GM12878 (cell line): ENCODE data around the gene PRRT1. TPM values are rescaled to one million over a fixed set of nuclear protein-coding genes. Genes with fewer than 3 reads are reported as not detected.

ENCODE experiments used
- ATAC-seq: fragments of 200-7000 bp; cut with Tn5 transposase; 3 replicates; pipeline ENCODE4 v1.9.1; 2020; ENCODE audit warnings: mild to moderate bottlenecking, moderate library complexity
- BruUV-seq: library from RNA; stranded (reverse); fragments of 400-500 nt; replicated peaks from 2 replicates; lab custom pipeline; 2021; lab: Mats Ljungman, UMichigan
- CTCF ChIA-PET: fragments of 300-600 bp; sonication (Branson Sonifier 250); formaldehyde crosslinking; extraction: SDS; loops from one replicate; lab custom pipeline; 2021; ENCODE audit warnings: inconsistent platforms; lab: Yijun Ruan, JAX
- POLR2A ChIA-PET: fragments of 350-600 bp; formaldehyde crosslinking; extraction: SDS; loops from one replicate; lab custom pipeline; 2021; ENCODE audit warnings: inconsistent platforms; lab: Charles Lee
- RAD21 ChIA-PET: fragments of 300-600 bp; sonication (Branson Sonifier 250); formaldehyde crosslinking; loops from one replicate; lab custom pipeline; 2023; ENCODE audit warnings: antibody characterized with exemption; ENCODE audit not compliant: unreplicated experiment; lab: Charles Lee
- SMC1A ChIA-PET: fragments of 300-600 bp; sonication (Branson Sonifier 250); formaldehyde crosslinking; loops from one replicate; lab custom pipeline; 2023; ENCODE audit not compliant: unreplicated experiment, uncharacterized antibody; lab: Charles Lee
- DNase-seq: peaks from one replicate; pipeline ENCODE4 v3.0.0-alpha.2; 2011; ENCODE audit warnings: low read depth, low spot score
- FAIRE-seq: peaks from 3 replicates; lab custom pipeline; 2011; peaks lifted over from hg19 to GRCh38; lab: Jason Lieb, UNC
- H2AFZ ChIP-seq: 2 replicates; pipeline ENCODE4 v1.6.0; 2011; ENCODE audit warnings: low read depth, low read length, control low read depth; ENCODE audit not compliant: control insufficient read depth
- H3K27ac ChIP-seq: 2 replicates; pipeline ENCODE4 v1.5.1; 2011; ENCODE audit warnings: control low read depth; ENCODE audit not compliant: control insufficient read depth, insufficient read depth
- H3K27me3 ChIP-seq, 2 experiments: replicated peaks in 1 of 2; 2 replicates each; pipeline versions ENCODE4 v1.6.0 to v1.6.1; 2011; ENCODE audit warnings: low read length in 1 of 2; ENCODE audit not compliant: control insufficient read depth in 2 of 2, insufficient read depth in 2 of 2
- H3K36me3 ChIP-seq, 2 experiments: 2 replicates each; pipeline ENCODE4 v1.5.1; 2011; ENCODE audit warnings: low read length in 1 of 2; ENCODE audit not compliant: control insufficient read depth in 2 of 2, insufficient read depth in 2 of 2
- H3K4me1 ChIP-seq: 2 replicates; pipeline ENCODE4 v1.6.1; 2011; ENCODE audit warnings: mild to moderate bottlenecking, low read length, moderate library complexity, mixed read lengths; ENCODE audit not compliant: control insufficient read depth, insufficient read depth
- H3K4me2 ChIP-seq: 2 replicates; pipeline ENCODE4 v1.6.0; 2011; ENCODE audit warnings: control low read depth; ENCODE audit not compliant: control insufficient read depth, insufficient read depth
- H3K4me3 ChIP-seq: fragments of 200-600 bp; sonication (generic); 2 replicates; pipeline ENCODE4 v1.5.1; 2016
- H3K79me2 ChIP-seq: 2 replicates; pipeline ENCODE4 v1.6.0; 2011; ENCODE audit warnings: low read length; ENCODE audit not compliant: control insufficient read depth, insufficient read depth
- H3K9ac ChIP-seq: 2 replicates; pipeline ENCODE4 v1.8.0; 2011; ENCODE audit warnings: low read length, control low read depth, mixed read lengths; ENCODE audit not compliant: control insufficient read depth, insufficient read depth
- H3K9me3 ChIP-seq: replicated peaks from 3 replicates; pipeline ENCODE4 v1.5.1; 2011; ENCODE audit warnings: mild to moderate bottlenecking, low read length; ENCODE audit not compliant: control insufficient read depth, insufficient read depth
- H4K20me1 ChIP-seq: 2 replicates; pipeline ENCODE4 v1.6.0; 2011; ENCODE audit not compliant: control insufficient read depth, insufficient read depth
- ATF7 ChIP-seq: fragments of 450-650 bp; IDR thresholded peaks from 2 replicates; pipeline ENCODE4 v1.6.1; 2016; ENCODE audit warnings: low read depth, mild to moderate bottlenecking
- BCLAF1 ChIP-seq: fragments of 450-650 bp; IDR thresholded peaks from 2 replicates; pipeline ENCODE4 v1.6.1; 2017; ENCODE audit warnings: antibody characterized with exemption, mild to moderate bottlenecking, moderate library complexity
- CBX5 ChIP-seq: sonication (generic); IDR thresholded peaks from 2 replicates; pipeline ENCODE4 v1.6.1; 2016; ENCODE audit warnings: low read depth, moderate library complexity, mild to moderate bottlenecking, inconsistent platforms
- CHD4 ChIP-seq: fragments of 200-600 bp; sonication (generic); IDR thresholded peaks from 2 replicates; pipeline ENCODE4 v1.6.1; 2016; ENCODE audit warnings: mild to moderate bottlenecking
- EZH2 ChIP-seq: IDR thresholded peaks from 2 replicates; pipeline ENCODE4 v1.6.1; 2012; ENCODE audit warnings: low read depth, mild to moderate bottlenecking, control low read depth, inconsistent platforms, low read length, borderline replicate concordance; ENCODE audit not compliant: control insufficient read depth
- GABPA ChIP-seq: IDR thresholded peaks from 2 replicates; pipeline ENCODE4 v1.6.1; 2014; ENCODE audit warnings: antibody characterized with exemption, low read depth, mild to moderate bottlenecking, inconsistent platforms
- HSF1 ChIP-seq: fragments of 150-350 bp; IDR thresholded peaks from 2 replicates; pipeline ENCODE4 v1.6.1; 2014; ENCODE audit warnings: mild to moderate bottlenecking, low read depth, low read length
- MEF2B ChIP-seq: fragments of 450-650 bp; IDR thresholded peaks from 2 replicates; pipeline ENCODE4 v1.6.1; 2018; ENCODE audit warnings: mild to moderate bottlenecking, moderate library complexity; ENCODE audit not compliant: partially characterized antibody, poor library complexity, severe bottlenecking
- NFIC ChIP-seq: IDR thresholded peaks from 2 replicates; pipeline ENCODE4 v1.6.1; 2012; ENCODE audit warnings: low read depth, mild to moderate bottlenecking, inconsistent platforms, low read length, moderate library complexity
- NRF1 ChIP-seq: conservative IDR thresholded peaks from 2 replicates; pipeline ENCODE4 v1.6.1; 2011; ENCODE audit warnings: mild to moderate bottlenecking, low read depth, low read length, improper control_type of control experiment
- POLR2AphosphoS2 ChIP-seq: IDR thresholded peaks from 2 replicates; pipeline ENCODE4 v1.6.1; 2011; ENCODE audit warnings: low read depth, mild to moderate bottlenecking, low read length, improper control_type of control experiment, moderate library complexity
- RBBP5 ChIP-seq: fragments of 200-600 bp; sonication (generic); conservative IDR thresholded peaks from 2 replicates; pipeline ENCODE4 v1.6.1; 2016
- RUNX3 ChIP-seq: IDR thresholded peaks from 2 replicates; pipeline ENCODE4 v1.6.1; 2012; ENCODE audit warnings: low read length, inconsistent platforms
- SMARCA5 ChIP-seq: fragments of 450-650 bp; IDR thresholded peaks from 2 replicates; pipeline ENCODE4 v1.6.1; 2017; ENCODE audit warnings: mild to moderate bottlenecking
- SUPT20H ChIP-seq: IDR thresholded peaks from 2 replicates; pipeline ENCODE4 v1.6.1; 2011; ENCODE audit warnings: low read depth, mild to moderate bottlenecking, low read length, moderate library complexity, borderline replicate concordance; ENCODE audit not compliant: control insufficient read depth
- TCF7 ChIP-seq: IDR thresholded peaks from 2 replicates; pipeline ENCODE4 v1.6.1; 2014; ENCODE audit warnings: antibody characterized with exemption, borderline replicate concordance
- YY1 ChIP-seq: IDR thresholded peaks from 2 replicates; pipeline ENCODE4 v1.6.1; 2011; ENCODE audit warnings: low read depth, mild to moderate bottlenecking, low read length
- ZNF384 ChIP-seq: IDR thresholded peaks from 2 replicates; pipeline ENCODE4 v1.6.1; 2012; ENCODE audit warnings: low read depth, mild to moderate bottlenecking, low read length, improper control_type of control experiment, borderline replicate concordance
- WGBS: methylation state at CpG from one replicate; pipeline ENCODE4 v1.1.6; 2016; ENCODE audit warnings: low lambda C conversion rate; ENCODE audit not compliant: insufficient replicate concordance, insufficient coverage; ENCODE audit errors: missing lambda C conversion rate; 5-methylcytosine and 5-hydroxymethylcytosine counted together
- in situ Hi-C: fragments of 300-500 bp; cut with MboI; formaldehyde crosslinking; loops from 9 replicates; pipeline ENCODE4 v1.14.3; 2018; ENCODE audit warnings: mixed read lengths
- intact Hi-C: fragments of 100-400 bp; cut with micrococcal nuclease; formaldehyde crosslinking; loops from one replicate; pipeline ENCODE4 v1.14.2; 2022; ENCODE audit not compliant: unreplicated experiment
- polyA plus RNA-seq, 11 experiments: library from polyadenylated mRNA; depleted of rRNA in 4 of 11; unstranded in 6 of 11; stranded (reverse) in 5 of 11; fragments of >200 nt; fragmentation: Nextera tagmentation in 4 of 11; fragmentation: Illumina TruSeq in 1 of 11; extraction: Ambion mirVana in 4 of 11; extraction: Trizol in 1 of 11; gene quantifications; 1 replicate in 1 of 11; 2 replicates in 10 of 11; pipeline versions ENCODE4 v1.2.1 to v1.2.3, GENCODE V29; 2011 to 2016; ENCODE audit warnings: inconsistent platforms in 2 of 11, missing spikeins in 2 of 11, low read depth in 1 of 11
- total RNA-seq, 4 experiments: library from RNA; depleted of rRNA in 3 of 4; stranded (reverse); fragments of >200 nt in 3 of 4; fragmentation: Illumina TruSeq in 1 of 4; extraction: Trizol in 1 of 4; gene quantifications; 2 replicates each; pipeline versions ENCODE4 v1.2.1 to v1.2.3, GENCODE V29; 2013 to 2021

PRRT1 gene
- total and polyA plus RNA-seq, 10 of the 15 experiments (the other 5 are each of a cell fraction or from before 2014, with no cell fraction given): 0.04 to 0.15 (median 0.10) TPM; not detected in 6

GRCh38 chr6:32192608-32193039, 40.9 kb upstream of the PRRT1 start, which contains the start of gene GPSM3:
Gene GPSM3, minus strand, starts transcription at chr6:32192643. Its CDS starts 130 bp downstream, at chr6:32192513.
- peak within 1 kb of the TSS; percentile 9; the same call in 1 of the 2 replicates for H2AFZ ChIP-seq
- H3K27me3 ChIP-seq: no peaks in the 10 kb centered on the region
- peaks cover 32% of the 10 kb centered on the region for H3K4me1 ChIP-seq
- peaks cover 54% of the 10 kb centered on the region for H3K79me2 ChIP-seq
- FAIRE-seq (peak; percentile 38), ATAC-seq (no peak), DNase-seq (peak; percentile 59)
- H3K27ac ChIP-seq: peak within 1 kb of the TSS; percentile 100
- H3K4me3 ChIP-seq: peak within 1 kb of the TSS; percentile 90
- BruUV-seq: no TSS peak
- peaks cover 0 to 2% of the 10 kb centered on the region in 2 experiments; a peak in 1 of 4 replicates for H3K36me3 ChIP-seq
- no peaks in the 10 kb centered on the region for H3K9me3 ChIP-seq
- ChIA-PET RAD21 (interaction anchor here (0.7 to 3.7 kb wide), 7 partner anchors 13 to 779 kb away, joined by 3 to 27 read pairs (median 3); partner anchors contain the start of genes AGPAT1, ATF6B and FKBPL), SMC1A (interaction anchor here (0.7 to 4.3 kb wide), 4 partner anchors 15 to 63 kb away, joined by 3 to 41 read pairs (median 14); partner anchors contain the start of genes AGPAT1, ATF6B, FKBPL and RNF5), CTCF (interaction anchor here (1.3 to 4.2 kb wide), 4 partner anchors 14 to 74 kb away, joined by 4 to 35 read pairs (median 7); partner anchors contain the start of genes ATF6B and FKBPL), POLR2A (interaction anchor here (0.5 to 7.0 kb wide), 10 partner anchors 14 to 837 kb away, joined by 3 to 123 read pairs (median 5); partner anchors contain the start of genes AGPAT1, ATF6B, FKBPL and HLA-DMA)
- H3K9ac ChIP-seq: peak within 1 kb of the TSS; percentile 99
- intact Hi-C loops: no loop called here
- no peaks in the 10 kb centered on the region for H4K20me1 ChIP-seq
- WGBS: 0% methylated on average over 5 of the region's 5 CpGs
- in situ Hi-C loops: no loop called here
- H3K4me2 ChIP-seq: peak within 1 kb of the TSS; percentile 99
- TF ChIP-seq NFIC (no peak), CHD4 (no peak), BCLAF1 (no peak), SUPT20H (no peak), NRF1 (no peak), GABPA (no peak), ATF7 (no peak), CBX5 (no peak), ZNF384 (no peak), EZH2 (no peak), POLR2AphosphoS2 (peak; percentile 61; the same call in 1 of the 2 replicates), RBBP5 (no peak), MEF2B (no peak), HSF1 (no peak), YY1 (0 out of 2 replicates have a peak, but pooled peaks have one; percentile 43), SMARCA5 (no peak), TCF7 (no peak), RUNX3 (no peak)
